Ascending aorta (tissue), 2 donors: ENCODE results near the gene NELFB. TPM values are rescaled to one million over a fixed set of nuclear protein-coding genes. Genes with fewer than 3 reads are reported as not detected.

Experiments
- DNase-seq, 2 donors: peaks; one replicate each; pipeline ENCODE4 v3.0.0-alpha.2; 2019; ENCODE audit warnings: low spot score in 2 of 2
- H3K27ac ChIP-seq, 2 donors: fragments of 200-600 bp; sonication (generic); one replicate each; pipeline ENCODE4 v1.5.1; 2016 to 2017; ENCODE audit warnings: mild to moderate bottlenecking in 1 of 2
- H3K27me3 ChIP-seq: fragments of 200-600 bp; sonication (generic); one replicate; pipeline ENCODE4 v1.5.1; 2017
- H3K36me3 ChIP-seq, 2 donors: fragments of 200-600 bp; sonication (generic); one replicate each; pipeline ENCODE4 v1.5.1; 2016
- H3K4me1 ChIP-seq, 2 donors: fragments of 200-600 bp; sonication (generic); one replicate each; pipeline ENCODE4 v1.5.1; 2016 to 2017; ENCODE audit warnings: mild to moderate bottlenecking in 1 of 2
- H3K4me3 ChIP-seq, 2 donors: fragments of 200-600 bp; sonication (generic); one replicate each; pipeline ENCODE4 v1.5.1; 2016 to 2017; ENCODE audit warnings: mild to moderate bottlenecking in 1 of 2
- H3K9me3 ChIP-seq, 2 donors: fragments of 200-600 bp; sonication (generic); one replicate each; pipeline ENCODE4 v1.5.1; 2016
- CTCF ChIP-seq, 3 experiments: fragments of 200-600 bp in 2 of 3; fragments of 450-650 bp in 1 of 3; sonication (generic) in 2 of 3; IDR thresholded peaks; one replicate each; pipeline ENCODE4 v1.5.1; 2016 to 2019; ENCODE audit warnings: antibody characterized with exemption in 3 of 3, mild to moderate bottlenecking in 1 of 3, moderate library complexity in 1 of 3
- intact Hi-C: fragments of 100-400 bp; cut with DNase I; formaldehyde crosslinking; loops from one replicate; pipeline ENCODE4 v1.15.1; 2023
- total RNA-seq: library from RNA; depleted of rRNA; stranded (reverse); fragments of >200 nt; gene quantifications from one replicate; pipeline ENCODE4 v1.1.0, GENCODE V29; 2016

The NELFB gene
- total RNA-seq = 71.7 TPM

- intact Hi-C loops = loop anchor here (1.0 to 2.0 kb wide), 2 partner anchors 14 to 22 kb away; partner anchors contain the start of genes TOR4A and TUBB4B
- TF ChIP-seq CTCF (IDR thresholded peaks at IDR 0.05) = peak in 1 of 3 experiments; percentile 28
- Histone ChIP-seq H3K27ac (peak within 1 kb of the TSS; percentile 50 to 72), H3K36me3 (peaks cover 0 to 21% of the 10 kb centered on the region in 2 donors), H3K4me1 (peaks cover 10 to 20% of the 10 kb centered on the region in 2 donors), H3K9me3 (no peaks in the 10 kb centered on the region), H3K27me3 (no peaks in the 10 kb centered on the region), H3K4me3 (peak within 1 kb of the TSS; percentile 88 to 98)
- peak; percentile 42 to 95 for DNase-seq
These were observed at the start of gene NELFB for GRCh38 chr9:137254624-137255447. TSS of gene NELFB (plus strand) at chr9:137255327.

- H3K36me3 ChIP-seq = no peaks in the 10 kb centered on the region
- peak overlapping the region in 1 of 2 donors; percentile 100 for H3K4me3 ChIP-seq
- no peak for DNase-seq
- peaks cover 22 to 31% of the 10 kb centered on the region in 2 donors for H3K4me1 ChIP-seq
- TF ChIP-seq CTCF (IDR thresholded peaks at IDR 0.05) = no peak
- no peaks in the 10 kb centered on the region for H3K9me3 ChIP-seq
- intact Hi-C loops = no loop called here
- no peak overlapping the region for H3K27ac ChIP-seq
- no peaks in the 10 kb centered on the region for H3K27me3 ChIP-seq
These were observed 48.5 kb upstream of the NELFB start for GRCh38 chr9:137206602-137207001.

- DNase-seq = no peak
- Histone ChIP-seq H3K4me1 (peaks cover under 1 to 4% of the 10 kb centered on the region in 2 donors), H3K27me3 (no peaks in the 10 kb centered on the region), H3K4me3 (no peak overlapping the region), H3K27ac (no peak overlapping the region), H3K9me3 (no peaks in the 10 kb centered on the region), H3K36me3 (no peaks in the 10 kb centered on the region)
- TF ChIP-seq CTCF (IDR thresholded peaks at IDR 0.05) = no peak
- intact Hi-C loops = no loop called here
These were observed 43.6 kb upstream of the NELFB start for GRCh38 chr9:137211532-137211931.

- Histone ChIP-seq H3K4me3 (no peak overlapping the region), H3K27ac (no peak overlapping the region), H3K9me3 (no peaks in the 10 kb centered on the region), H3K36me3 (no peaks in the 10 kb centered on the region), H3K4me1 (no peaks in the 10 kb centered on the region), H3K27me3 (no peaks in the 10 kb centered on the region)
- no peak for DNase-seq
- intact Hi-C loops = no loop called here
- TF ChIP-seq CTCF (IDR thresholded peaks at IDR 0.05) = no peak
These were observed 42.6 kb upstream of the NELFB start for GRCh38 chr9:137212520-137212919.

GRCh38 chr9:137213160-137214060, 41.7 kb upstream of the NELFB start:
- TF ChIP-seq CTCF (IDR thresholded peaks at IDR 0.05) = no peak
- intact Hi-C loops = no loop called here
- no peaks in the 10 kb centered on the region for H3K27me3 ChIP-seq
- no peaks in the 10 kb centered on the region for H3K9me3 ChIP-seq
- no peak overlapping the region for H3K4me3 ChIP-seq
- H3K4me1 ChIP-seq = no peaks in the 10 kb centered on the region
- DNase-seq = no peak
- H3K27ac ChIP-seq = no peak overlapping the region
- H3K36me3 ChIP-seq = no peaks in the 10 kb centered on the region
